ENCODE measurements around the gene ACLY.
"Not testable (repeated sequence)": the region's sequence is repeated elsewhere in the genome, so short reads cannot be mapped to it uniquely, and the experiment has no call there.

Gene ACLY

DNA sequence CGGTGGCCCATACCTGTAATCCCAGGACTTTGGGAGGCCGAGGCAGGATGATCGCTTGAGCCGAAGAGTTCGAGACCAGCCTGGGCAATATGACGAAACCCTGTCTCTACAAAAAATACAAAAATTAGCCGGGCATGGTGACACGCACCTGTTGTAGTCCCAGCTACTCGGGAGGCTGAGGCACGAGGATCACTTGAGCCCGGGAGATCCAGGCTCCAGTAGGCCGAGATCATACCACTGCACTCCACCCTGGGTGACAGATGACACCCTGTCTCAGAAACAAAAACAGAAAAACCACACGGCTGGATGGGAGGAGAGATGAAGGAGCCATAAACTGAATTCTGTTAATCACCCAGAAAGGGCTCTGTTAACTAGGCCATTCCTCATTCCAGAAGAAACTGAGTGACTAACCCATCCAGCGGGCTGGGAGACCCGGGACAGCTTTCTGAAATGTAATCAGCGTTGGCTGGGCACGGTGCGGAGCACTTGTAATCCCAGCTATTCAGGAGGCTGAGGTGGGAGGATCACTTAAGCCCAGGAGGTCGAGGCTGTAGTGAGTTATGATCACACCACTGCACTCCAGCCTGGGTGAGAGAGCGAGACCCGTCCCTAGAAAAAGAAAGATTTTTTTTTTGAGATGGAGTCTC is 82.1 kb downstream of the ACLY start:
- DNase-seq (ENCODE audit: low read depth in 4 of 4, low spot score in 1 of 4) = no peak

- DNase-seq (ENCODE audit: low read depth in 4 of 4, low spot score in 1 of 4) = peak; percentile 6 to 51 (median 38)
Observed at GRCh38 chr17:41835800-41836549, 82.8 kb downstream of the ACLY start, which contains the start of gene NT5C3B. NT5C3B (minus strand) TSS chr17:41836232; CDS start chr17:41836193, 39 bp downstream.

- no peak for DNase-seq (ENCODE audit: low read depth in 4 of 4, low spot score in 1 of 4)
Observed at GRCh38 chr17:41835214-41835799, 83.4 kb downstream of the ACLY start.

DNA sequence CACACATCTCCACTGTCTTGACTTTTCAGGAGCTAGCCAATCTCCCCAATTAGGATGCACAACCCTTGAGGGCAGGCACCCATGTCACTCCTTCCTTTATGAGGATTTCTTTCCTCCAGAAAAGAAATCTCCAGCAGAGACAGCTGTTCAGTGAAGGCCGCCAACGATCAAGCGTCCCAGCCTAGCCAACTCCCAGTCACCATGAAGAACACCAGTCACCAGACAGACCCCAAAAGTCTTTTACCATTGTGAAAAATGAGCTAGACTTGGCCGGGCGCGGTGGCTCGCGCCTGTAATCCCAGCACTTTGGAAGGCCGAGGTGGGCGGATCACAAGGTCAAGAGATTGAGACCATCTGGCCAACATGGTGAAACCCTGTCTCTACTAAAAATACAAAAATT is 88.8 kb downstream of the ACLY start:
- not testable (repeated sequence) for DNase-seq (ENCODE audit: low read depth in 4 of 4, low spot score in 1 of 4)

GRCh38 chr17:41825175-41825845 is 93.4 kb downstream of the ACLY start:
- DNase-seq (ENCODE audit: low read depth in 4 of 4, low spot score in 1 of 4) = no peak

DNA sequence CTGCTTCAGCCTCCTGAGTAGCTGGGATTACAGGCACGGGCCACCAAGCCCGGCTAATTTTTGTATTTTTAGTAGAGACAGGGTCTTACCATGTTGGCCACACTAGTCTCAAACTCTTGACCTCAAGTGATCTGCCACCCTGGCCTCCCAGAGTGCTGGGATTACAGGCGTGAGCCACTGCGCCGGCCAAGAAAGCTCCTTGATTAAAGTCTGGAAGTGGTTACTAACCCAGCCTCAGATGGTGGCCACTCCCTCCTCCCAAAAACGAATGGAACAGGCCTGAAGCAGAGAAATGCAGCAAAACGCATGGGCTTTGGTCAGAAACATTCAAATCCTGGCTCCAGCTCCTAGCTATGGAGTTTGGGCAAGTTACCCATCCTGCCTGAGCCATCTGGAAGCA is 94.7 kb downstream of the ACLY start:
- no peak for DNase-seq (ENCODE audit: low read depth in 4 of 4, low spot score in 1 of 4)

DNA sequence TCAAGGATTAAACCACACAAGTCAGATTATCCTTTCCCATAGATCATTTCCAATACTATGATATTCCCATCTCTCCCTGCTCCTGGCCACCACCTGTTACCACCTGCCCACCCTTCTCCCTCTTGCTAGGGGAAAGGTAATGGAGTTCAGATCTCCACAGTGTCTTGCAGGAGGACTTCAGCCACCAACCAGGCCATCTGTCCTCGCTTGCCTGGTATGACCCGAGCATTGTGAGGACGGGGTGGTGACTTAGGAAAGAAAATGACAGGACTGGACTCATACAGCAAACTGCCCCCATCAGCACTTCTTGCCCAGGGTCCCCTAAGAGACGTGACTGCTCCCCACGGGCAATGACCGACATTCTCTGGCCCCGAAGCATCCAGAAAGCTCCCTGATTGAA is 95.2 kb downstream of the ACLY start:
- DNase-seq (ENCODE audit: low read depth in 4 of 4, low spot score in 1 of 4) = no peak

DNA sequence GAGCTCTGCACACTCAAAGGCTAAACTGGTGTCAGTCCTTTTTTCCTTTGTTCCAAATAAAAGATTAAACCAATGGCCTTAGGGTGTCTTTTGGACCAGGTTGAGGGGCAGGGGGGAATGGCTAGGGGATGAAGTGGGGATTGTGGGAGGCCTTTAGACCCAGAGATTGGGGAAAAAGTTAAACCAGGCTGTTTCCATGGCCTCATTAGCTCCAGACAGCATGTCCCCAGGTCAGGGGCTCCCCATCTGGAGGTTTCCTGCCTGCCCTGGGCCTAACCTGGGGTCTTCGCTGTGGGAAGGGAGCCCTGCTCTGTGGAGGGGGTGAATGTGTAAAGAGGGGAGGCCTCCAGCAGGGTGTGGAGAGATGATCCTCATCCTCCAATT is 95.6 kb downstream of the ACLY start:
- no peak for DNase-seq (ENCODE audit: low read depth in 4 of 4, low spot score in 1 of 4)

DNA sequence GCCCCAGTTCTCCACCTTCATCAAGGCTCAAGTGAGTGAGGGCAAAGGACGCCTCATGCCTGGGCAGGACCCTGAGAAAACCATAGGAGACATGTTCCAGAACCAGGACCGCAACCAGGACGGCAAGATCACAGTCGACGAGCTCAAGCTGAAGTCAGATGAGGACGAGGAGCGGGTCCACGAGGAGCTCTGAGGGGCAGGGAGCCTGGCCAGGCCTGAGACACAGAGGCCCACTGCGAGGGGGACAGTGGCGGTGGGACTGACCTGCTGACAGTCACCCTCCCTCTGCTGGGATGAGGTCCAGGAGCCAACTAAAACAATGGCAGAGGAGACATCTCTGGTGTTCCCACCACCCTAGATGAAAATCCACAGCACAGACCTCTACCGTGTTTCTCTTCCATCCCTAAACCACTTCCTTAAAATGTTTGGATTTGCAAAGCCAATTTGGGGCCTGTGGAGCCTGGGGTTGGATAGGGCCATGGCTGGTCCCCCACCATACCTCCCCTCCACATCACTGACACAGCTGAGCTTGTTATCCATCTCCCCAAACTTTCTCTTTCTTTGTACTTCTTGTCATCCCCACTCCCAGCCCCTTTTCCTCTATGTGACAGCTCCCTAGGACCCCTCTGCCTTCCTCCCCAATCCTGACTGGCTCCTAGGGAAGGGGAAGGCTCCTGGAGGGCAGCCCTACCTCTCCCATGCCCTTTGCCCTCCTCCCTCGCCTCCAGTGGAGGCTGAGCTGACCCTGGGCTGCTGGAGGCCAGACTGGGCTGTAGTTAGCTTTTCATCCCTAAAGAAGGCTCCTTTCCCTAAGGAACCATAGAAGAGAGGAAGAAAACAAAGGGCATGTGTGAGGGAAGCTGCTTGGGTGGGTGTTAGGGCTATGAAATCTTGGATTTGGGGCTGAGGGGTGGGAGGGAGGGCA is 96.3 kb downstream of the ACLY start:
- no peak for DNase-seq (ENCODE audit: low read depth in 4 of 4, low spot score in 1 of 4)

DNA sequence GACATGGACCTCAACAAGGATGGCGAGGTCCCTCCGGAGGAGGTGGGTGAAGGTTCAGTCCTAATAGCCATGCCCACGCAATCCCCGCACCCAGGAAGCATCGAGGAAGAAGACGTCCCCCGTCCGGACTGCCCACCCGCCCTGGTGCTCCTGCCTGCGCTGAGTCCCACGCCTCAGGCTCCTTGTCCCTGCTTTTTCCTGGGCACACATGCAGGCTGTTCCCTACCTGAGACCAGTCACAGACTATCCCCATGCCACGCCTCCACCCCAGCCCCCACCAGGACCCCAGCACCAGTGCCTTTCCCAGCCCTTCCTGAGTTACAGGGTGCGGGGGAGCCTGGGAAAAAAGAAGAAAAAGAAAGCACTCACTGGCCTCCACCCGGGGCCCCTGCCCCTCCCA is 97.0 kb downstream of the ACLY start:
- no peak for DNase-seq (ENCODE audit: low read depth in 4 of 4, low spot score in 1 of 4)

GRCh38 chr17:41818024-41818423 is 100.7 kb downstream of the ACLY start:
- no peak for DNase-seq (ENCODE audit: low read depth in 4 of 4, low spot score in 1 of 4)
